Upper lobe of right lung (tissue), 1 donor: ENCODE results near the gene RECK. TPM values are rescaled to one million over a fixed set of nuclear protein-coding genes. Genes with fewer than 3 reads are reported as not detected.

ENCODE experiments used
- ATAC-seq: fragments of 200-7000 bp; cut with Tn5 transposase; one replicate; pipeline ENCODE4 v1.9.1; 2020; ENCODE audit warnings: mild to moderate bottlenecking, moderate library complexity
- DNase-seq: peaks from one replicate; pipeline ENCODE4 v3.0.0-alpha.2; 2020
- H3K27ac ChIP-seq: fragments of 200-600 bp; one replicate; pipeline ENCODE4 v1.8.0; 2022
- H3K27me3 ChIP-seq: fragments of 200-600 bp; one replicate; pipeline ENCODE4 v1.8.0; 2022; ENCODE audit warnings: mild to moderate bottlenecking
- H3K36me3 ChIP-seq: fragments of 200-600 bp; one replicate; pipeline ENCODE4 v1.8.0; 2022
- H3K4me1 ChIP-seq: fragments of 200-600 bp; one replicate; pipeline ENCODE4 v1.8.0; 2022
- H3K4me3 ChIP-seq: fragments of 200-600 bp; one replicate; pipeline ENCODE4 v1.8.0; 2022; ENCODE audit warnings: mild to moderate bottlenecking
- H3K9me3 ChIP-seq: fragments of 200-600 bp; one replicate; pipeline ENCODE4 v1.8.0; 2022
- intact Hi-C: fragments of 100-400 bp; cut with DNase I; formaldehyde crosslinking; loops from one replicate; pipeline ENCODE4 v1.11.0; 2022
- total RNA-seq: library from RNA; stranded (reverse); fragmentation: NEBNext Ultra II Directional; extraction: Animal tissue kit (Norgen Biotek cat#: 25700); gene quantifications from one replicate; pipeline ENCODE4 v1.2.1, GENCODE V29; 2021
- TF ChIP-seq, protein P1 (sequence below): fragments of 200-600 bp; IDR thresholded peaks from one replicate; pipeline ENCODE4 v1.8.0; 2022; ENCODE audit warnings: antibody characterized with exemption
- donor health status: DM: no; HTN: yes; CAD: no; lungs with severe emphysema.

RECK gene
- total RNA-seq, 1 donor from 2014 or later: 20.1 TPM

GRCh38 chr9:36163786-36164170, 127.1 kb downstream of the RECK start:
- DNase-seq (no peak), ATAC-seq (no peak)
- TF ChIP-seq, protein P1, sequence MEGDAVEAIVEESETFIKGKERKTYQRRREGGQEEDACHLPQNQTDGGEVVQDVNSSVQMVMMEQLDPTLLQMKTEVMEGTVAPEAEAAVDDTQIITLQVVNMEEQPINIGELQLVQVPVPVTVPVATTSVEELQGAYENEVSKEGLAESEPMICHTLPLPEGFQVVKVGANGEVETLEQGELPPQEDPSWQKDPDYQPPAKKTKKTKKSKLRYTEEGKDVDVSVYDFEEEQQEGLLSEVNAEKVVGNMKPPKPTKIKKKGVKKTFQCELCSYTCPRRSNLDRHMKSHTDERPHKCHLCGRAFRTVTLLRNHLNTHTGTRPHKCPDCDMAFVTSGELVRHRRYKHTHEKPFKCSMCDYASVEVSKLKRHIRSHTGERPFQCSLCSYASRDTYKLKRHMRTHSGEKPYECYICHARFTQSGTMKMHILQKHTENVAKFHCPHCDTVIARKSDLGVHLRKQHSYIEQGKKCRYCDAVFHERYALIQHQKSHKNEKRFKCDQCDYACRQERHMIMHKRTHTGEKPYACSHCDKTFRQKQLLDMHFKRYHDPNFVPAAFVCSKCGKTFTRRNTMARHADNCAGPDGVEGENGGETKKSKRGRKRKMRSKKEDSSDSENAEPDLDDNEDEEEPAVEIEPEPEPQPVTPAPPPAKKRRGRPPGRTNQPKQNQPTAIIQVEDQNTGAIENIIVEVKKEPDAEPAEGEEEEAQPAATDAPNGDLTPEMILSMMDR: no peak
- Histone ChIP-seq H3K9me3 (no peaks in the 10 kb centered on the region), H3K36me3 (no peaks in the 10 kb centered on the region), H3K4me3 (no peak overlapping the region), H3K4me1 (peaks cover 28% of the 10 kb centered on the region), H3K27me3 (no peaks in the 10 kb centered on the region), H3K27ac (peak overlapping the region; percentile 55)
- intact Hi-C loops: no loop called here

DNA sequence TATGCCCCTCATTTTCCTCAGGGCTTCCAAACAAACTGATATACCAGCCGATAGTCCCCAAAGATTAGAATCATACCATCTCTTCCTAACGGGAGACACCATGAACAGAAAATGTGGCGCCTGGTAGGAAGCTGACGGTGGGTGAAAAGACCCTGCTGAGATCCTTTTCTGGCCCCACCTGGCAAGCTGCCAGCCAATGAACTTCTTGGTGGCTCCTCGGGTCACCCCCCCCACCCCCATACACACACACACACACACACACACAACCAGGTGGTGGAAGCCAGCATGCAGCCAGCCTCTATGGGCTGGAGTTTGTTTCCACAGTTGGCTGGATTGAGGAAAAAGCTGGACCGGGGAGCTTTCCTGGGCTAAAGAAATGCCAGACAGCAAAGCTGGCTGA, 127.7 kb downstream of the RECK start:
- no peak overlapping the region for H3K4me3 ChIP-seq
- TF ChIP-seq, protein P1: no peak
- DNase-seq (no peak), ATAC-seq (no peak)
- H3K4me1 ChIP-seq: peaks cover 23% of the 10 kb centered on the region
- no peaks in the 10 kb centered on the region for H3K9me3 ChIP-seq
- intact Hi-C loops: no loop called here
- H3K27me3 ChIP-seq: no peaks in the 10 kb centered on the region
- peak overlapping the region; percentile 17 for H3K27ac ChIP-seq
- H3K36me3 ChIP-seq: no peaks in the 10 kb centered on the region

- H3K36me3 ChIP-seq: no peaks in the 10 kb centered on the region
These were observed 128.3 kb downstream of the RECK start for GRCh38 chr9:36164989-36165388.

GRCh38 chr9:36165826-36166167, 129.1 kb downstream of the RECK start:
- Histone ChIP-seq H3K36me3 (no peaks in the 10 kb centered on the region), H3K27ac (peak overlapping the region; percentile 76), H3K4me1 (peaks cover 23% of the 10 kb centered on the region), H3K4me3 (peak overlapping the region; percentile 51), H3K27me3 (no peaks in the 10 kb centered on the region), H3K9me3 (no peaks in the 10 kb centered on the region)
- intact Hi-C loops: loop anchor here (5.0 kb wide), 1 partner anchor 63 kb away; no protein-coding TSS in a partner anchor
- DNase-seq (no peak), ATAC-seq (no peak)
- TF ChIP-seq, protein P1: no peak

More at GRCh38 chr9:36164989-36165388, 128.3 kb downstream of the RECK start:
- no peak for ATAC-seq
- Histone ChIP-seq H3K27ac (peak overlapping the region; percentile 17), H3K4me1 (peaks cover 23% of the 10 kb centered on the region), H3K9me3 (no peaks in the 10 kb centered on the region), H3K27me3 (no peaks in the 10 kb centered on the region), H3K4me3 (no peak overlapping the region)
- TF ChIP-seq, protein P1: no peak
- intact Hi-C loops: loop anchor here (5.0 kb wide), 1 partner anchor 63 kb away; no protein-coding TSS in a partner anchor
- DNase-seq: no peak

GRCh38 chr9:36166168-36166927, 129.6 kb downstream of the RECK start:
- DNase-seq (peak; percentile 90), ATAC-seq (peak; percentile 98)
- intact Hi-C loops: loop anchor here (5.0 kb wide), 1 partner anchor 64 kb away; no protein-coding TSS in a partner anchor
- H3K4me1 ChIP-seq: peaks cover 23% of the 10 kb centered on the region
- H3K4me3 ChIP-seq: peak overlapping the region; percentile 51
- no peaks in the 10 kb centered on the region for H3K27me3 ChIP-seq
- H3K27ac ChIP-seq: peak overlapping the region; percentile 76
- TF ChIP-seq, protein P1: peak; percentile 93
- H3K9me3 ChIP-seq: no peaks in the 10 kb centered on the region
- no peaks in the 10 kb centered on the region for H3K36me3 ChIP-seq
